T-cell (primary cell): Measurements from ENCODE around the gene QSOX2. TPM values are rescaled to one million over a fixed set of nuclear protein-coding genes. Genes with fewer than 3 reads are reported as not detected.

ENCODE experiments used
- ATAC-seq, 4 experiments: fragments of 200-7000 bp in 3 of 4; fragments of 150-1000 bp in 1 of 4; cut with Tn5 transposase; replicated peaks in 1 of 4; 1 replicate in 3 of 4; 2 replicates in 1 of 4; pipeline ENCODE4 v1.10.0; 2021; ENCODE audit warnings: moderate library complexity in 3 of 4, mild to moderate bottlenecking in 2 of 4, moderate number of reproducible peaks in 1 of 4
- CTCF ChIA-PET, 2 donors: fragments of 300-600 bp; sonication (Branson Sonifier 250); formaldehyde crosslinking; loops; one replicate each; lab custom pipeline; 2022; ENCODE audit warnings: antibody characterized with exemption in 2 of 2; lab: Charles Lee
- POLR2A ChIA-PET, 2 donors: fragments of 300-600 bp; sonication (Branson Sonifier 250); formaldehyde crosslinking; loops; one replicate each; lab custom pipeline; 2022; ENCODE audit warnings: antibody characterized with exemption in 2 of 2; lab: Charles Lee
- DNase-seq, 35 experiments: peaks; one replicate each; pipeline versions ENCODE4 v3.0.0 to v3.0.0-alpha.2; 2013 to 2023
- H3K27ac ChIP-seq: one replicate; pipeline ENCODE4 v1.5.1; 2013; ENCODE audit warnings: low read length
- H3K27me3 ChIP-seq, 2 experiments: replicated peaks in 1 of 2; 1 replicate in 1 of 2; 2 replicates in 1 of 2; pipeline versions ENCODE4 v1.6.1 to v1.7.0; 2013; ENCODE audit warnings: low read length in 1 of 2, mixed read lengths in 1 of 2; ENCODE audit not compliant: control insufficient read depth in 2 of 2, insufficient read depth in 2 of 2; ENCODE audit errors: extremely low read depth in 1 of 2
- H3K36me3 ChIP-seq, 2 donors: 1 replicate in 1 of 2; 2 replicates in 1 of 2; pipeline versions ENCODE4 v1.6.1 to v1.7.0; 2013; ENCODE audit warnings: low read length in 1 of 2; ENCODE audit not compliant: control insufficient read depth in 2 of 2, insufficient read depth in 1 of 2; ENCODE audit errors: extremely low read depth in 1 of 2
- H3K4me1 ChIP-seq, 2 experiments: 1 replicate in 1 of 2; 2 replicates in 1 of 2; pipeline versions ENCODE4 v1.6.1 to v1.7.0; 2013; ENCODE audit warnings: low read length in 2 of 2, mixed read lengths in 1 of 2; ENCODE audit not compliant: insufficient read depth in 2 of 2, control insufficient read depth in 1 of 2; ENCODE audit errors: extremely low read depth in 1 of 2
- H3K4me3 ChIP-seq, 2 donors: 1 replicate in 1 of 2; 2 replicates in 1 of 2; pipeline versions ENCODE4 v1.5.1 to v1.7.0; 2013; ENCODE audit warnings: mild to moderate bottlenecking in 2 of 2, low read length in 1 of 2, moderate library complexity in 1 of 2; ENCODE audit not compliant: control insufficient read depth in 1 of 2; ENCODE audit errors: extremely low read depth in 1 of 2
- H3K9me3 ChIP-seq: 2 replicates; pipeline ENCODE4 v1.7.0; 2013
- H3K27ac Mint-ChIP-seq, 2 donors: one replicate each; pipeline ENCODE4 v1.8.0; 2020 to 2021; ENCODE audit warnings: mild to moderate bottlenecking in 2 of 2, mixed read lengths in 2 of 2
- H3K27me3 Mint-ChIP-seq, 2 donors: one replicate each; pipeline ENCODE4 v1.8.0; 2021 to 2022; ENCODE audit warnings: mixed read lengths in 2 of 2
- H3K36me3 Mint-ChIP-seq: one replicate; pipeline ENCODE4 v1.8.0; 2021; ENCODE audit warnings: mixed read lengths
- H3K4me1 Mint-ChIP-seq, 3 donors: one replicate each; pipeline ENCODE4 v1.8.0; 2020 to 2022; ENCODE audit warnings: mixed read lengths in 3 of 3, mild to moderate bottlenecking in 1 of 3
- H3K4me3 Mint-ChIP-seq, 3 donors: one replicate each; pipeline ENCODE4 v1.8.0; 2020 to 2022; ENCODE audit warnings: mild to moderate bottlenecking in 3 of 3, mixed read lengths in 3 of 3, moderate library complexity in 3 of 3
- H3K9me3 Mint-ChIP-seq, 3 donors: one replicate each; pipeline ENCODE4 v1.8.0; 2020 to 2022; ENCODE audit warnings: mixed read lengths in 3 of 3
- WGBS: methylation state at CpG from one replicate; pipeline ENCODE4 v1.1.5; 2013; ENCODE audit warnings: missing lambda C conversion rate; ENCODE audit not compliant: insufficient coverage; 5-methylcytosine and 5-hydroxymethylcytosine counted together
- total RNA-seq, 35 experiments: library from RNA in 6 of 35; stranded (reverse) in 6 of 35; fragments of 120-200 nt in 1 of 35; gene quantifications; one replicate each; pipeline versions ENCODE4 v1.2.1 to v1.2.4 and lab custom pipeline; 2013 to 2026

Gene QSOX2
- total RNA-seq, 5 donors from 2014 or later (not counting 1 experiment from before 2014, with no cell fraction given) = 14.1 to 19.4 (median 17.0) TPM

DNA sequence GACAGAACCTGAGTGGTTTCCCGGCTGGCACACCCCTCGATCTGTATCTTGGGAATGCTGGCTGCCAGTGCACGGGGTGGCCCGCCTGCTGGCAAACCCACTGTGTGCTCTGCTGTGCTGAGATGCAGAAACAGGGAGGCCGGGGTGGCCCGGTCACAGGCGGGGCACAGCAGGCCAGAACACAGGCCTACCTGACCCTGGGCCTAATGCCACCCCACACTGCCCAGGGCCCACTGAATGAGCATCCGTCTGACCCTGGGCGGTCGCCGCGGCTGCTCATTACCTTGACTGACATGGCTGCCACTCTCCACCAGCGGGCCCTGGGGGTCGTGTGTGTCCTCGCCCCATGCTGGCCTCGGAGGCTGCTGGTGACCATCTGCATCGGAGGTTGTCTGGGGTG, 14.2 kb upstream of the QSOX2 start:
- Histone ChIP-seq H3K4me1 (no peaks in the 10 kb centered on the region), H3K4me3 (no peak overlapping the region), H3K27me3 (peaks cover 0 to 27% of the 10 kb centered on the region in 2 experiments), H3K27ac (no peak overlapping the region), H3K36me3 (no peaks in the 10 kb centered on the region), H3K9me3 (no peaks in the 10 kb centered on the region)
- Mint-ChIP-seq H3K27ac (no peak overlapping the region), H3K36me3 (no peaks in the 10 kb centered on the region), H3K27me3 (no peaks in the 10 kb centered on the region), H3K4me1 (no peaks in the 10 kb centered on the region), H3K9me3 (no peaks in the 10 kb centered on the region), H3K4me3 (no peak overlapping the region)
- POLR2A ChIA-PET = no interaction called here
- CTCF ChIA-PET = no interaction called here
- 89% methylated on average over 17 of the region's 17 CpGs for WGBS
- DNase-seq = no peak
- ATAC-seq = no peak

DNA sequence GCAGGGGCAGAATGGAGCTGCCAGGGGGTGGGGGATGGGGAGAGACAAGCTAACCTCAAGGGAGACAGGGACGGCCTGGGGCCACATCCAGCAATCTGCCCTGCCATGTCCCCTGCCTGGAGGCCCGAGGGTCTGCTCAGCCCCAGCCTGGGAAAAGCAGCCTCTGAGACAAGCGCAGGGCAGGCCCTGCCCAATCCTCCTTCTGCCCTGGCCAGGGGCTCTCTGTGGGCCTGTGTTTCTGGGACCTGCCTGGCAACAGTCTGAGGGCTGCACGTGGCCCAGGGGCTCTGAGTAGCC, 13.9 kb upstream of the QSOX2 start:
- Histone ChIP-seq H3K27me3 (peaks cover 0 to 30% of the 10 kb centered on the region in 2 experiments), H3K4me3 (no peak overlapping the region), H3K4me1 (no peaks in the 10 kb centered on the region), H3K9me3 (no peaks in the 10 kb centered on the region), H3K27ac (no peak overlapping the region), H3K36me3 (no peaks in the 10 kb centered on the region)
- no peak for DNase-seq
- POLR2A ChIA-PET = no interaction called here
- no peak for ATAC-seq
- Mint-ChIP-seq H3K36me3 (no peaks in the 10 kb centered on the region), H3K27me3 (no peaks in the 10 kb centered on the region), H3K9me3 (no peaks in the 10 kb centered on the region), H3K4me3 (no peak overlapping the region), H3K27ac (no peak overlapping the region), H3K4me1 (no peaks in the 10 kb centered on the region)
- CTCF ChIA-PET = no interaction called here
- WGBS = 52% methylated on average over 4 of the region's 4 CpGs

DNA sequence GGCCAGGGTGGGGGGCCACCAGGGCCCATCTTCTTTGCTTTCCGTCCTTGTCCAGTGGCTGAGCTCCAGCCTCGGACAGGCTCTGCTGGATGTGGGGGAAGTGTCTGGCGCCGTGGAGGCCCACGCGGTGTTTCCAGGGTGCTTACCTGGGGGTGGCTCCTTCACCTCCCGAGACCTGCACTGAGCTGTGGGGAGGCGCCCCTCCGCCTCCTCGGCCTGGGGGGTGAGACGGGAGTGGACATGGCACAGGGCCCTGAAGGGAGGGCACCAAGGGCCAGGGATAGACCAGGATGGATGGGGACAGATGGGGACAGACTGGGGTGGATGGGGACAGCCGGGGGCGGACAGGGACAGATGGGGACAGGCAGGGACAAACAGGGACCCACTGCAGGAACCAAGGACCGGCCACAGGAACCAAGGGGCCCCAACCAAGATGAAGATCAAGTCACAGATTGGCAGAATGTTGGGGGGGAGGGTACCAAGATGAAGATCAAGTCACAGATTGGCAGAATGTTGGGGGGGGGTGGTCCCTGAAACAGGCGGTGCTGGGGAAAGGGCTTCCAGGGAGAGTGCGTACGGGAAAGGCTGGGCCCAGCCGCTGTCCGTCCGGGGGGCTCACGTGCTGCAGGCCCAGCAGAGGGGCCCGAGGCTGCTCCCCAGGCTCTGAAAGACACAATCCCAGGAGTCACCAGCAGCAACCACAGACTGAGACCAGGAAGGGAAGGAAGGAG, 13.3 kb upstream of the QSOX2 start:
- no peaks in the 10 kb centered on the region for H3K9me3 Mint-ChIP-seq
- H3K9me3 ChIP-seq = no peaks in the 10 kb centered on the region
- ATAC-seq = no peak
- 81% methylated on average over 19 of the region's 22 CpGs for WGBS
- no peak overlapping the region for H3K4me3 Mint-ChIP-seq
- H3K4me1 Mint-ChIP-seq = no peaks in the 10 kb centered on the region
- DNase-seq = no peak
- H3K27me3 Mint-ChIP-seq = no peaks in the 10 kb centered on the region
- ChIA-PET CTCF (no interaction called here), POLR2A (no interaction called here)
- H3K4me1 ChIP-seq = no peaks in the 10 kb centered on the region
- H3K27ac ChIP-seq = no peak overlapping the region
- no peaks in the 10 kb centered on the region for H3K36me3 ChIP-seq
- no peak overlapping the region for H3K27ac Mint-ChIP-seq
- H3K27me3 ChIP-seq = peaks cover 0 to 33% of the 10 kb centered on the region in 2 experiments
- no peaks in the 10 kb centered on the region for H3K36me3 Mint-ChIP-seq
- H3K4me3 ChIP-seq = no peak overlapping the region

DNA sequence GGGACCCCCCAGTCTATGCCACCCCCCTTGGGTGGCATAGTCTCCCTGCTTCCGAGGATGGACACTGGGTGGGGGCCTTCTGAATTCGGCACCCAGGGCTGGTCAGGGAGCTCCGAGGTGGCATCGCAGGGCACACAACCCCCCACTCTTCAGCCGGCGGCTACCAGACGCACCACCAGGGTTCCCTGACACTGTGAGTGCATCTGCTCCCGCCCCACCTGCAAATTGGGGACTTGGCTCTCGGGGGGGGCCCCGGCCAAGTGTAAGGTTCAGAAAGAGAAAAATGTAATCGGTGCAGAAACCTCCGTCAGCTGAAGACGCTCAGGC, 12.7 kb upstream of the QSOX2 start:
- H3K4me3 Mint-ChIP-seq = no peak overlapping the region
- no peak for ATAC-seq
- H3K36me3 ChIP-seq = no peaks in the 10 kb centered on the region
- 75% methylated on average over 4 of the region's 13 CpGs for WGBS
- ChIA-PET CTCF (no interaction called here), POLR2A (no interaction called here)
- H3K27ac Mint-ChIP-seq = no peak overlapping the region
- no peak overlapping the region for H3K27ac ChIP-seq
- H3K4me1 ChIP-seq = no peaks in the 10 kb centered on the region
- H3K9me3 Mint-ChIP-seq = no peaks in the 10 kb centered on the region
- H3K36me3 Mint-ChIP-seq = no peaks in the 10 kb centered on the region
- no peak overlapping the region for H3K4me3 ChIP-seq
- DNase-seq = no peak
- H3K9me3 ChIP-seq = no peaks in the 10 kb centered on the region
- H3K27me3 Mint-ChIP-seq = no peaks in the 10 kb centered on the region
- H3K4me1 Mint-ChIP-seq = no peaks in the 10 kb centered on the region
- peaks cover 0 to 39% of the 10 kb centered on the region in 2 experiments for H3K27me3 ChIP-seq

- Histone ChIP-seq H3K4me3 (no peak overlapping the region), H3K27me3 (peaks cover 0 to 45% of the 10 kb centered on the region in 2 experiments), H3K4me1 (no peaks in the 10 kb centered on the region), H3K9me3 (no peaks in the 10 kb centered on the region), H3K27ac (no peak overlapping the region), H3K36me3 (no peaks in the 10 kb centered on the region)
- Mint-ChIP-seq H3K9me3 (no peaks in the 10 kb centered on the region), H3K27me3 (no peaks in the 10 kb centered on the region), H3K36me3 (no peaks in the 10 kb centered on the region), H3K27ac (no peak overlapping the region), H3K4me1 (no peaks in the 10 kb centered on the region), H3K4me3 (no peak overlapping the region)
- ChIA-PET CTCF (no interaction called here), POLR2A (no interaction called here)
- DNase-seq (no peak), ATAC-seq (no peak)
- WGBS = 82% methylated on average over 25 of the region's 39 CpGs
Observed at GRCh38 chr9:136257381-136258298, 12.0 kb upstream of the QSOX2 start.

DNA sequence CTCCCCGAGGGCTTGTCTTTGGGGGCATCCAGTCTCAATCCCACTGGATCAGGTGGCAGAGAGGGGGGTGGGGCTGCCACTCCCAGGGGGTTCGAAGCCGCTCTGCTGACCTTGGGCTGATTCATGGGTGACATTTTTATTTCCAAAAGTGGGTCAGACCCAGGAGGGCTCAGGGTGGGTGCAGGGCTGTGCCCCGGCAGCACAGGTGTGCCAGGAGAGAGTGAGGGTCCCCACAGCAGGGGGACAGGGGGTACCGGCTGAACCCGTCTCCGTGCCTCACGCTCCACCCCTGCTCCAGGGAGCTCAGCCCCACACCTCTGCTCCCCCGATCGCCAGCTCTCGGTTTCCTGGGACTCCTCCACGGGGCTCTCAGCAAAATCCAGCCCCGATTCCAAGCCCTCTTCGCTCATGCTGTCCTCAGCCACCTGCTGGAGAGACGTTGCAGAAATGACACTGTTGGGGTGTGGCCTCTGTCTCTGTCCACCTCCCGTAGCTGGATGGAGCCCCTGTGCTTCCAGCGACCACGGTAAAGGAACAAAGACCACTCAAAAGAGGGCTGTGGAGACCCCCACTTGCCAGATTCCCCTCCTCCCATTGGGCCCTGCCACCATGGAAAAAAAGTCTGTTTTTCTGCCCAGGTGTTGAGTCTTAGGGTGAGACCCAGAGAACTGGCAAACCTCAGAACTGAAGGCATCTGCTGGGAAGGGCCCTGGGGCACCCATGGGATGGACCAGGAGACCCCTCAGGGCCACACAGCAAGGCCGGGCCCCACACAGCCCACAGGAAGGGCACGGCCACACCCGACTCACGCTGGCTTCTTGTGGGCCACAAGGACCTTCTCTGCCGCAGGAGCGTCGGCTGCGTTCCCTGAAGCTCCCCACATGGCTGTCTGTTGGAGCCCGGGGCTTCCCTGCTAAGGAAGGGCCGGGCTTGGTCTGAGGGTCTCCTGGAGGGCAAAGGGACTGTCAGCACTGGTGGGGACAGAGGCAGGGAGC, 10.6 kb upstream of the QSOX2 start:
- Histone ChIP-seq H3K4me3 (no peak overlapping the region), H3K36me3 (no peaks in the 10 kb centered on the region), H3K27me3 (peaks cover 0 to 47% of the 10 kb centered on the region in 2 experiments), H3K4me1 (no peaks in the 10 kb centered on the region), H3K27ac (no peak overlapping the region), H3K9me3 (no peaks in the 10 kb centered on the region)
- H3K27me3 Mint-ChIP-seq = no peaks in the 10 kb centered on the region
- H3K36me3 Mint-ChIP-seq = no peaks in the 10 kb centered on the region
- H3K4me1 Mint-ChIP-seq = no peaks in the 10 kb centered on the region
- no peak overlapping the region for H3K27ac Mint-ChIP-seq
- POLR2A ChIA-PET = no interaction called here
- 71% methylated on average over 19 of the region's 28 CpGs for WGBS
- H3K4me3 Mint-ChIP-seq = no peak overlapping the region
- ATAC-seq (no peak), DNase-seq (no peak)
- CTCF ChIA-PET = no interaction called here
- H3K9me3 Mint-ChIP-seq = no peaks in the 10 kb centered on the region
